Femur (tissue), 1 donor: ENCODE data around the gene SLC36A2.

Experiments
- DNase-seq: peaks from one replicate; pipeline ENCODE4 v3.0.0-alpha.2; 2017

Gene SLC36A2

GRCh38 chr5:151281001-151281639, 66.2 kb downstream of the SLC36A2 start:
- no peak for DNase-seq

GRCh38 chr5:151280443-151280842, 66.9 kb downstream of the SLC36A2 start:
- no peak for DNase-seq

GRCh38 chr5:151278845-151279244, 68.5 kb downstream of the SLC36A2 start:
- DNase-seq, result no peak

- no peak for DNase-seq
These were observed 71.6 kb downstream of the SLC36A2 start for GRCh38 chr5:151275803-151276202.

GRCh38 chr5:151274666-151275065, 72.7 kb downstream of the SLC36A2 start:
- no peak for DNase-seq

- DNase-seq, result no peak
These were observed 76.0 kb downstream of the SLC36A2 start for GRCh38 chr5:151271336-151271735.

GRCh38 chr5:151270599-151270998, 76.8 kb downstream of the SLC36A2 start:
- no peak for DNase-seq

GRCh38 chr5:151267491-151268260, 79.7 kb downstream of the SLC36A2 start:
- DNase-seq, result no peak
